ENCODE measurements around the gene ERP29.
"Not testable (repeated sequence)": the region's sequence is repeated elsewhere in the genome, so short reads cannot be mapped to it uniquely, and the experiment has no call there.

Gene ERP29

DNA sequence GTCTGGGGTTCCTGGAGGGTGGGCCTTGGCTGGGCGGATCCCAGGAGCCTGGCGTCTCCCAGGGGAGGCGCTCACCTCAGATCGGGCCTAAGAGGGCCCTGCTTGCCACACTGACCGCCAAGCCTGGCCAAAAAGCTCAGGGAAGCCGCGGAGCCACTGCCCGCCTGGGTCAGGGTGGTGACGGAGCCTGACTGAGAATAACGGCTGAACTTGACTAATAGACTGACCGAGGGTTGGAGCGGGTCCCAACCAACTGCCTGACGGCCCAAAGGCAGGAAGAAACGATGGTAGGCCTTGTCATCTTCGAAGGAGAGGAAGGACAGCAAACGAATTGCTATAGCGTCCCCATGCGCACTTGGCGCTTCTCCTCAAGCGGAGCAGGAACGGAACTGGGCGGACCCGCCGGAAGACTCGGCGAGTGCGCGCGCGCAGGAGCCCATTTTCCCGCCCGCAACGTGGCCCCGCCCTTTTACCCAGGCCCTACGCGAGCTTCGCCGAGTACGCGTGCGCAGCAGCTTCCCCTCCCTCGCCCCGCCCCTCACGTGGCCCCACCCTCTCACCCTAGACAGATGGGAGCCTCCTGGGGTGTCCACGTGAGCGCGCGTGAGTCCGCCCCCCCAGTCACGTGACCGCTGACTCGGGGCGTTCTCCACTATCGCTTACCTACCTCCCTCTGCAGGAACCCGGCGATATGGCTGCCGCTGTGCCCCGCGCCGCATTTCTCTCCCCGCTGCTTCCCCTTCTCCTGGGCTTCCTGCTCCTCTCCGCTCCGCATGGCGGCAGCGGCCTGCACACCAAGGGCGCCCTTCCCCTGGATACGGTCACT is at the start of gene ERP29, which contains the start of gene TMEM116:
TSS of gene ERP29 (plus strand) at position 652 of the 826 bp plus-strand sequence. CDS start at position 692, 40 bp downstream.
TSS of gene TMEM116 (minus strand) at position 391 of the 826 bp plus-strand sequence. CDS start 7,895 bp downstream, outside the sequence.
- peak; percentile 100 for DNase-seq

DNA sequence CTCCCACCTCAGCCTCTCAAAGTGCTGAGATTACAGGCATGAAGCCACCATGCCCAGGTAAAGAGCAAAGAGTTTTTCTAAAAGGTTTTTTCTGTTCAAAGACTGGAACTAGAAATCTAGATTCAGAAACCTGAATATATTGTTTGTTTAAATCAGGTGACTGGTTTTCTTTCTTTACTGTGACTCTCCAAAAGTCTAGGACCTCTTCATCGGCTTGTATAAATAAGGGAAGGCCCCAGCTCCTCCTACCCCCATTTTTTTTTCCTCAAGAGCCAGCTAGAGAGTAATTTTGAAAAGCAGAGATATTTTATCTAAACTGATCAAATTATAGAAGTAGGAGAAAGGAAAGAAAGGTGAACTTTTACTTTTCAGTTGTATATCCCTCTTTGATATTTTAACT is 48.3 kb upstream of the ERP29 start:
- DNase-seq, result no peak

DNA sequence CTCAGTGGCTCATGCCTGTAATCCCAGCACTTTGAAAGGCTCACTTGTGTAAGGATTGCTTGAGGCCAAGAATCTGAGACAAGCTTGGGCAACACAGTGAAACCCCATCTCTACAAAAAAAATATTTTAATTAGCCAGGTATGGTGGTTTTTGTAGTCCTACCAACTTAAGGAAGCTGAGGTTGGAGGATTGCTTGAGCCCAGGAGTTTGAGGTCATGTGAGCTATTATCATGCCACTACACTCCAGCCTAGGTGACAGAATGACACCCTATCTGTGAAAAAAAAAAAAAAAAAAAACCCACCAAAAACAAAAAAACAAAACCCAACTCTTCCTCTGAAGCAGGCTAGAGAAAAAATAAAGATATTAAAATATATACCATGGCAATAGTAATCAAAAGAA is 41.4 kb upstream of the ERP29 start:
- no peak for DNase-seq

DNA sequence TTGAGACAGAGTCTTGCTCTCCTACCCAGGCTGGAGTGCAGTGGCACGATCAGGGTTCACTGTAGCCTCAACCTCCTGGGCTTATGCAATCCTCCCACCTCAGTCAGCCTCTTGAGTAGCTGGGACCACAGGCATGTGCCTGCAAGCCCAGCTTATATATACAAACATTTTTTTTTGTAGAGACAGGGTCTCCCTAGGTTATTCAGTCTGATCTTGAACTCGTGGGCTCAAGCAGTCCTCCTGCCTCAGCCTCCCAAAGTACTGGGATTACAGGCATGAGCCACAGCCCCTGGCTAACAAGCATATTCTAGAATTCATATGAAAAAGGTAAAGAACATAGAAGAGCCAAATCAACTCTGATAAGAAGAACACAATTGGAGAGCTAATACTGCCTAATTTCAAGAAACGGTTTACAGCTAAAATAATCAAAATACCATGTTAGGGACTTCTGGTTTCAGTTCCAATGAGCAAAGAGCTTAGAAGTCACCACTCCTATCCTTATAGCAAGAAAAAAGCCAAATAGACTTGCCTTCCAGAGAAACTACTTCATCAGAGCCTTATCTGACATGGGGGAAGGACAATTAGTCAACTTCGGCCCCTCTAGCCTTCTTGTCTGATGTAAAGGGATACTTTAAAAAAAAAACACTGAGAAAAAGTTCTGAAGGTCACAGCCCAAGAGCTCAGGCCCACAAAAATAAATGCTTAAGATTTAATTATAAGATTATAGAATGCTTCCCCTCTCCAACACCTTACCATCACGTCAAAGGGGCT is 37.9 kb upstream of the ERP29 start:
- no peak for DNase-seq

DNA sequence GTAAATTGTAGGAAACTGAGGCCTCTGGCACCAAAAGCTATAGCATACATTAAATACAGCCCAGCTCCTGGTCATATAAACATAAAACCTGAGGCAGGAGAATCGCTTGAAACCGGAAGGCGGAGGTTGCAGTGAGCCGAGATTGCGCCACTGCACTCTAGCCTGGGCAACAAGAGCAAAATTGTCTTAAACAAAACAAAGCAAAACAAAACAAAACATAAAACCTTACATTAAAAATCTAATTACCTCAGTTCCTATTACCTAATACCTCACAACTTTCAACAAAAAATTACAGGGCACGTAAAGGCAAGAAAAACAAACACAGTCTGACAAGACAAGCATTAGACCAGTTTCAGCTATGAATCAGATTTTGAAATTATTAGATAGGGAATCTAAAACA is 36.9 kb upstream of the ERP29 start:
- DNase-seq, result no peak

DNA sequence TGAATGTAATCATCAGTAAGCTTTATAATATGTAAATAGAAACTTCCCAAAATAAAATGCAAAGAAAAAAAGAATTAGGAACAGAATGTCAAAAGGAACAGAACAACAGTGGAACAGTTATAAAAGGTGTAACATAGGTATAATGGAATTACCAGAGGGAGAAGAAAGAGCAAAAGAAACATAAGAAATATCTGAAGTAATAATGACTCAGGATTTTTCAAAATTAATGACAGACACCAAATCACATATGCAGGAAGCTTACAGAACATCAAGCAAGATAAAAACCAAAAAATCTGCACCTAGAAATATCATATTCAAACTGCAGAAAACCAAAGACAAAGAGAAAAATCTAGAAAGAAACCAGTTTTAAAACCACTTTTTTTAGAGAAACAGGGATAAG is 36.4 kb upstream of the ERP29 start:
- DNase-seq, result no peak

DNA sequence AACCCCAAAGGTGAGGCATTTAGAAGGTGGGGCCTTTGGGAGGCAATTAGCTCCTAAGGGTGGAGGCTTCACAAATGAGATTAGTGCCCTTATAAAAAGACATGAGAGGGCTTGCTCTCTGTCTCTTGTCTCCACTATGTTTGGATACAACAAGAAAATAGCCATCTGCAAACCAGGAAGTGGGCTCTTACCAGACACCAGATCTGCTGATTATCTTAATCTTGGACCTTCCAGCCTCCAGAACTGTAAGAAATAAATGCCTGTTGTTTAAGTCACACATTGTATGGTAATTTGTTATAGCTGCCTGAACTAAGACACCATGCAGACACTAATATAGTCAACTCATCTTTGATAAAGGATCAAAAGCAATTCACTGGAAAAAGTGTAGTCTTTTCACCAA is 34.7 kb upstream of the ERP29 start:
- DNase-seq, result no peak

DNA sequence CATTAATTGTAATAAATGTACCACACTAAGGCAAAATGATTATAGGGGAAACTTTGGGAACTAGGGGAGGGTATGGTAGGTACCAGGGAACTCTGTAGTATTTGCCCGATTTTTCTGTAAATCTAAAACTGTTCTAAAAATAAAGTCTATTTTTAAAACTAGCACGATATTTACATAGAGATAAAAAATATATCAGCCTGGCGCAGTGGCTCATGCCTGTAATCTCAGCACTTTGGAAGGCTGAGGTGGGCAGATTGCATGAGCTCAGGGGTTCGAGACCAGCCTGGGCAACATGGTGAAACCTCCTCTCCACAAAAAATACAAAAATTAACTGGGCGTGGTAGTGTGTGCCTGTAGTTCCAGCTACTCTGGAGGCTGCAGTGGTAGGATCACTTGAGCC is 32.6 kb upstream of the ERP29 start:
- no peak for DNase-seq

DNA sequence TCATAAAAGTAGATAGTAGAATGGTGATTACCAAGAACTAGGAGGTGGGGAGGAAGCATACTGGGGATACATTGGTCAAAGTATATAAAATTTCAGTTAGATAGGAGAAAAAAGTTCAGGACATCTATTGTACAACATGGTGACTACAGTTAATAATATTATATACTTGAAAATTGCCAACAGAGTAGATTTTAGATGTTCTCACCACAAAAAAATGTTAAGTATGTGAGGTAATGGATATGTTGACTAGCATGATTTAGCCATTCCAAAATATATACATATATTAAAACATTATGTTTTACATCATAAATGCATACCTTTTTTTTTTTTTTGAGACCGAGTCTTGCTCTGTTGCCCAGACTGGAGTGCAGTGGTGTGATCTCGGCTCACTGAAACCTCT is 31.2 kb upstream of the ERP29 start:
- DNase-seq, result no peak

DNA sequence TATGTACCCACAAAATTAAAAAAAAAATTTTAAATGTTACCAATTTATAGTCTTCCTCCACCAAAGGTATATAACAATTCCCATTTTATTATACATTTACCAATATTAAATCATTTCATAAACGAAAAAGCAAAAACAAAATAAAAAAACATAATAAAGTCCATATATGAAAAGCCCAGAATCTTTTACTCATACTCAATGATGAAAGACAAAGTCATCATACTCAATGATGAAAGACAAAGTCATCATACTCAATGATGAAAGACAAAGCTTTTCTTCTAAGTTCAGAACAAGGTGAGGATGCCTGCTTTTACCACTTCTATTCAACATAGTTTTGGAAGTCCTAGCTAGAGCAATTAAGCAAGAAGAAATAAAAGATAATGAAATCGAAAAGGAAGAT is 28.4 kb upstream of the ERP29 start:
- DNase-seq, result no peak

DNA sequence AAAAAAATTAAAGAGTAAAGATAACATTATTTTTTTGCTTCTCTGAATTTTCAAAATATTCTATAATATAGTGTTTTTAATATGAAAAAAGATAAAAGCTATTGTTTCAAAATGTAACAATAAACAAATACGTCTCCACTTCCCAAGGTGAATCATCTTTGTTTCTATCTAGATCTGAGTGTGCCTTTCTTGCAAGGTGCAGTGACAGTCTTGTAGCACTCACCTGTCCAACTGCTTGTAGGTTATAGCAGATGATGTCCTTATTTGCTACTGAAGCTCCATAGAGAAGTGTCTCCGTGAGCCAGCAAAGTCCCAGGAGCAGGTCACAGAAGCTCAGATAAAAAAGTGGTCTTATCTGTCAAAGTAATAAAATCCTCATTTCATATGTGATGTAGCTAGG is 21.7 kb upstream of the ERP29 start:
- DNase-seq, result no peak

DNA sequence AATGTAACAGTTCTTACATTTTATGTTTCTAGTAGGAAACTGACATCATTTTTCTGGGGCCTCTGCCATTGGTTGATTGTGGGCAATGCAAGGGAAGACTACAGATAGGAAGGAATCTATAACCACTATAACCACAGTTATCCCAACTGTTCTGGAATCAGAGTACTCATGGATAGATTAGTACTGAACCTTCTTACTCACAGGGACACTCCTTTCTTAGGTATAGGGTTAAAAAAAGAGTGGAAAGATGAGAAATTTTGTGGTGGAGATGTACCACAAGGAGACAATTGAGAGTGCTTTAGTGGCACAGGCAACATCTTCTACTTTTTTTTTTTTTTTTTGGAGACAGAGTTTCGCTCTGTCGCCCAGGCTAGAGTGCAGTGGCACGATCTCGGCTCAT is 21.3 kb upstream of the ERP29 start:
- no peak for DNase-seq

DNA sequence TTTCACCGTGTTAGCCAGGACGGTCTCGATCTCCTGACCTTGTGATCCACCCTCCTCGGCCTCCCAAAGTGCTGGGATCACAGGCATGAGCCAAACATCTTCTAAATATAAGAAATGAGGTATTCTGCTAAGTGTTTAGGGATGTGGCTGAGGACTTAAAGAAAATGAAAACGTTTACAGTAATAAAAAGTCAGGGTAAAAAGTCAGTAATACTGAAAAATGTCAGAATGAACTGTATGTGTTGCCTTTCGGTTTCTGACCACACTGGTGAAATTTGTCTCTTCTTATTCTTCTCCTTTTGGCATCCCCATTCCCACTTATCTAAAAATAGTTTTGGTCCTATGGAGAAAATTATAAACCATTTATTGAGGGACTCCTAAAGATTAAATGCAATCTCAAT is 20.8 kb upstream of the ERP29 start:
- DNase-seq, result no peak

DNA sequence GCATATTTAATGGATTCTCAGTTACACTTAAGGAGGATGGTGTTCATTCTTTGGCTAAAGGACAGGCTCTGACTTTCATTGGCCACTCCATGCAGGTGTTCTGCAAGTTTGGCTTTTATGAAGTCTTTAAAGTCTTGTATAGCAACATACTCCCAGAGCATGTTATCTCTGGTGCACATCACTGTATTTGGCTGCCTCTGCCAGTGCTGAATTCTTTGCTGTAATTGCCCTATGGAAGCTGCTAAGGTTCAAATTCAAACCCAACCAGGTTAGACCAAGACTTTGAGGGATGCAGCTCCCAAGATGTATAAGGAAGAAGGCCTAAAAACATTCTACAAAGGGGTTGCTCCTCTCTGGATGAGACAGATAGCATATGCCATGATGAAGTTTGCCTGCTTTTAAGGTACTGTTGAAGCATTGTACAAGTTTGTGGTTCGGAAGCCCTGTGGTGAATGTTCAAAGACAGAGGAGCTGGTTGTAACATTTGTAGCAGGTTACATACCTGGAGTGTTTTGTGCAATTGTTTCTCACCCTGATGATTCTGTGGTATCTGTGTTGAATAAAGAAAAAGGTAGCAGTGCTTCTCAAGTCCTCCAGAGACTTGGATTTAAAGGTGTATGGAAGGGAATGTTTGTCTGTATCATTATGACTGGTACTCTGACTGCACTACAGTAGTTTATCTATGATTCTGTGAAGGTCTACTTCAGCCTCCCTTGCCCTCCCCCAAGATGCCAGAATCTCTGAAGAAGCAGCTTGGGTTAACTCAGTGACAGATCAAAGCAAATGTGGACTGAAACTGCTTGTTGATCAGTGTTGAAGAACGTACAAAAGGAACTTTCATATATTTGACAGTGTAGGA is 19.7 kb upstream of the ERP29 start:
- DNase-seq, result peak; percentile 46

DNA sequence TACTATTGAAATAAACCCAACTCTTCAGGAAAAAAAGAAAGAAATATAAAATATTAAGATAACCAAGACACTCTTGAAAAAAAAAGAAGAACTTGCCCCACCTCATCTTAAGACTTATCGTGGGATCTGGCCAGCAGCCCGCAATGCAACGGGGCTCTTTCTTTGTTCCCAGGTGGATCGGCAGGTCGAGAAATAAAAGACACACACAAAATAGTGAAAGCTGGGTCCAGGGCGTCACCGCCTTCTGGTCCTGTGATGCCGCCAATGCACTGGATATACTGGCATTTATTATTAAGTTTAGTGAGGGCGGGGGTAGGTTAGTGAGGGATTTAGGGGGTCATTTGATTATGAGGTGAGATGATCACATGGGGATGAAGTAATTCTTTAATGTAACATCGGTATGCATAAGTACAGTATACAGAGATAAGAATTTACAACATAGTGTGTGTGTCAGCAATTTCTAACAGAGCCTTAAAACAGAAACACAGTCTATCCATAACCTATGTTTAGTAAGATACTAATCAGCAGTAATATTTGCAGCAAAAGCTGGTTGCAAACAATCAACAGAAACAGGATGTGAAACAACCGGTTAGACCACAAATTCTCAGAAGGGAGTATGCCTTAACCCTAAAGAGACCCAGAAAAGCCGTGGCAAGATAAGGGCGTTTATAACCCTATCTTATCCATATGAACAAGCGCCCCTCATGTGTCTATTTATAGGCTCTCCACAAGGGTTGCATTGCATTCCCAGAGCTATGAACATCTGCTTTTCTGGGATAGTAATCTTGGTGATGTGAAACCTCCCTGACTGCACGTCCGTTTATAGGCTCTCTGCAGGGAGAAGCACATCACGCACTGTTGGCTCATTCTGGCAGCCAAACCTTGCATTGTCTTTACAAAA is 18.8 kb upstream of the ERP29 start:
- peak; percentile 22 for DNase-seq

DNA sequence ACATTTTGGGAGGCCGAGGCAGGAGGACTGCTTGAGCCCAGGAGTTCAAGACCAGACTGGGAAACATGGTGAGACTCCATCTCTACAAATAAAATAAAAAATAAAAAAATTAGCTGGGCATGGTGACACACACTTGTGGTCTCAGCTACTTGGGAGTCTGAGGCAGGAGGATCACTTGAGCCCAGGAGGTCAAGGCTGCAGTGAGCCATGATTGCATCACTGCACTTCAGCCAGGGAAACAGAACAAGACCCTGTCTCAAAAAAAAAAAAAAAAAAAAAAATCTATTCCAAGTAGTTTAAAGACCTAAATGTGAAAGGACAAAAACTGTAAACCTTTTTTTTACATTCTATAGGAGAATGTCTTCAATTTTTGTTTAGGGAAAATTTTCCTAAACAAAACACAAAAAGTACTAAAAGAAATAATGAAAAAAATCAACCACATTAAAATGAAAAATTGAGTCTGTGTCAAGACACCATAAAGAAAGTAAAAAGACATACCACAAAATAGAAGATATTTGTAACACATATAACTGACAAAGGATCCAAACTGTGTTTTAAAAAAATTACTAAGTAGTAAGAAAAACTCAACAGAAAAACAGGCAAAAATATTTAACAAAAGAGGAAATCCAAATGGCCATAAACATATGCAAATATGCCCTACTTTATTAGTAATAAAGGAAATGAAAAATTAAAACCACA is 17.3 kb upstream of the ERP29 start:
- no peak for DNase-seq

DNA sequence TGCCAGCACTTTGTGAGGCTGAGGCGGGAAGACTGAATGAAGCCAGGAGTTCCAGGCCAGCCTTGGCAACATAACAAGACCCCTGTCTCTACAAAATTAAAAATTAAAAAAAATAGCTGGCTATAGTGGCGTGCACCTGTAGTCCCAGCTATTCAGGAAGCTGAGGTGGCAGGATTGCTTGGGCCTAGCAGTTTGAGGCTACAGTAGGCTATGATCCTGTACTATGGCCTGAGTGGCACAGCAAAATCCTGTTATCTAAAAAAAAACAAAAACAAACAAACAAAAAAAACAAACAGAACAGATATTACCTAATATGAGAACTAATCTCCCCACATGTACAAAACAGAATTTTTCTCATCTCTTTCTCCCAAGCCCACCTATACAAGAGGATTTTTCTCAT is 15.9 kb upstream of the ERP29 start:
- DNase-seq, result peak; percentile 27

DNA sequence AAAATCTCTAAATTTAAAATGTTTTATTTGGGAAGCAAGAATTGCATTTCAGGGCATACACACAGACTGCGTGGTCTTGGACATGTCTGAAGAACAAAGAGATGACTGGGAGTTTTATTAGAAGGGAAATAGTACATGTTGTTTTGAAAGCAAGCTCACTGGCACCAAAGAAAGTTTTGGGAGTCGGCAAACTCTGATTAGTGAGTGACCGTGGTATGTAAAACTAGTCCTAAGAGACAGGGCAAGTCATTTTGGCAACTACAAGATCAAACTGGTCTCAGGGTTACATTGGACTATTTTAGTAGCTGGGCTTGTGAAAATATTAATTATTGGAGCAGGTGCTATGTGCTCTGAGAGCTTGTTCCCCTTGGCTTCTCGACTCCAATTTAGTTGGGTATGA is 15.2 kb upstream of the ERP29 start:
- no peak for DNase-seq

DNA sequence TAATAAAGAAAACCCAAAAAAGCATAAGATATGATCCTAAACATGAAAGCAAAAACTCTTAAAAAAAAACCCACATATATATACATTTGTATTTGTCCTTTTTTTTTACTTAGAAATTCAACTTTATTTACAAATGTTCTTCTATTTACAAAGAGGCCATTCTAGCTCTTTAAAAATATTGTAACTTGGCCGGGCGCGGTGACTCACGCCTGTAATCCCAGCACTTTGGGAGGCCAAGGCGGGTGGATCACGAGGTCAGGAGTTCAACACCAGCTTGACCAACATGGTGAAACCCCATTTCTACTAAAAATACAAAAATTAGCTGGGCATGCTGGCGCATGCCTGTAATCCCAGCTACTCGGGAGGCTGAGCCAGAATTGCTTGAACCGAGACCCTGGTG is 14.1 kb upstream of the ERP29 start:
- DNase-seq, result not testable (repeated sequence)

DNA sequence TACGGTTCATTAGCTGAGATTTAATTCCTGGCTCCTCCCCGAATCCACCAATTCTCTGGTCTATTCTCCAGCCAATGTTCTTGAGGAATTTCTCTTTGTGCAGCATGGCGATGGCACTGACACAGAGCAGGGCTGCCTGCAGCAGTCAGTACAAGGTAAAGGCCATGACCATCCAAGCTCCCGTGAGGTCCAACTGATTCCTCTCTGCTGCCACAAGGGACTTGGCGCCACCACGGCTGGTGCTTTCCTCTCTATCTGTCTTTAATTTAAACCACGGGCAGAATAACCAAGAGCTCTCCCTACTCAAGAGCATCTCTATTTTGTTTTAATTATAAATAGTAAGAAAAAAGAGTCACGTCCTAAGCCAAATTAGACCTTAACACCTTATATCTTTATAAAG is 12.4 kb upstream of the ERP29 start:
- peak; percentile 17 for DNase-seq

DNA sequence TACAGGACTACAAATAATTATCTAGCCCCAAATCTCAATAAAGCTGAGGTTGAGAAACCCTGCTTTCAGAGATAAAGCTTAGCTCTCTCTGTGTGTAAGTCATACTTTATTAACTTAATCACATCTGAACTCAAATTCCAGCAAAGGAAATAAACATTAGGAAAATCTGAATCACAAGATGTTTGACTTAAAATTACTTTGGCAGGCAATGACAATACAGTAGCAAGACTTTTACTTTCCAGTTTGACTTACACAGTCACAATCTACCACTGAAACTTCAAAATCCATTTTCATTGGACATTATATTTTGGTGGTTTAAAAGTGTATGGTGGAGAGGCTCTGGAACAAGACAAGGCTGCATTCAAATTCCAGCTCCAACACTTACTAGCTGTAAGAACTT is 11.7 kb upstream of the ERP29 start:
- DNase-seq, result no peak
